GM21717 (cell line): ENCODE measurements around the gene ARL17B.
"Not testable (repeated sequence)": the region's sequence is repeated elsewhere in the genome, so short reads cannot be mapped to it uniquely, and the experiment has no call there.

Experiments used
- ATAC-seq: cut with Tn5 transposase; IDR thresholded peaks from one replicate; pipeline ENCODE4 v1.9.1; 2021; ENCODE audit warnings: mild to moderate bottlenecking, moderate library complexity; ENCODE audit not compliant: unreplicated experiment

Gene ARL17B

DNA sequence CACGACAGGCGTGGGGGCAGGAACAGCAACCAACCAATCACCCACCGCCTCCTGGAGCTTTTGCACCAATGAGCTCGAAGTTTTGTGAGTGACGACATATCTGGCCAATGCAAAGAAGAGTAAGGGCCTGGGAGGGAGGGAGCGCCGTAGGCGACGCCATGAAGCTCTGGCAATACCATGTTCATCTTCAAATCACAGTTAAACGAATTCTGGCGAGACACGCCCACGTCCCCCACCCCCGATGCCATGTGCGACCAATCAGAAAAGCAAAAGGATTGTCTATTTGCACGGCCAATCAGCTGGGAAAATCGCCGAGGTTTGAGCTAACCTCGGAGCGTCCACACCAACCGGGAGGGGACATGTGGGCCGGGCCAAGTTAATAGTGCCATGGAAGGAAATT lies at the start of gene ARL17B:
TSS of gene ARL17B (minus strand) at position 12 of the 400 bp plus-strand sequence. CDS start 3,369 bp downstream, outside the sequence.
- ATAC-seq: peak; percentile 84

DNA sequence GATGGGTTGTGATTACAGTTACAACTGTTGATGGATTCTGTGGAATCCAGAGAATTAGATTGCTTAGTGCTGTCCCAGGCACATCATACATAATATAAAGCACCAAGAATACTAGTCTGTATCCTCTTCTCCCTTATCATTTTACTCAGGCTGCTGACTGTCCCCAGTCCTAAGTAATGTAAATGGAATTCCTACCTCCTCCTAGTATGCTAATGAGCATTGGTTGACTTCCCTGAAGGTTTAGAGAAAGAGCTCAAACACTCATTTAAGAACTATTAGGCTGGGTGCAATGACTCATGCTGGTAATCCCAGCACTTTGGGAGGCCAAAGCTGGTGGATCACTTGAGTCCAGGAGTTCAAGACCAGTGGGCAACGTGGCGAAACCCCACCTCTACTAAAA lies 48.3 kb upstream of the ARL17B start:
- ATAC-seq: not testable (repeated sequence)

DNA sequence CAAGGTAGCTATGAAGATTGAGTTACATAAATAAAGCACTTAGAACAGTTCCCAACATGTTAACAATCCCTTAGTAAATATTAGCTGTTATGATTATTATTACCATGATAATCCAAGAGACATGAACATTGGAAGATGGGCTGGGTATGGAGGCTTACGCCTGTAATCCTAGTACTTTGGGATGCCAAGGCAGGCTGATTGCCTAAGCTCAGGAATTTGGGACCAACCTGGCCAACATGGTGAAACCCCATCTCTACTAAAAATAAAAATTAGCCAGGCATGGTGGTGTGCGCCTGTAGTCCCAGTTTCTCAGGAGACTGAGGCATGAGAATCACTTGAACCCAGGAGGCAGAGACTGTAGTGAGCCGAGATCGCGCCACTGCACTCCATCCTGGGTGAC lies 45.6 kb upstream of the ARL17B start:
- not testable (repeated sequence) for ATAC-seq

DNA sequence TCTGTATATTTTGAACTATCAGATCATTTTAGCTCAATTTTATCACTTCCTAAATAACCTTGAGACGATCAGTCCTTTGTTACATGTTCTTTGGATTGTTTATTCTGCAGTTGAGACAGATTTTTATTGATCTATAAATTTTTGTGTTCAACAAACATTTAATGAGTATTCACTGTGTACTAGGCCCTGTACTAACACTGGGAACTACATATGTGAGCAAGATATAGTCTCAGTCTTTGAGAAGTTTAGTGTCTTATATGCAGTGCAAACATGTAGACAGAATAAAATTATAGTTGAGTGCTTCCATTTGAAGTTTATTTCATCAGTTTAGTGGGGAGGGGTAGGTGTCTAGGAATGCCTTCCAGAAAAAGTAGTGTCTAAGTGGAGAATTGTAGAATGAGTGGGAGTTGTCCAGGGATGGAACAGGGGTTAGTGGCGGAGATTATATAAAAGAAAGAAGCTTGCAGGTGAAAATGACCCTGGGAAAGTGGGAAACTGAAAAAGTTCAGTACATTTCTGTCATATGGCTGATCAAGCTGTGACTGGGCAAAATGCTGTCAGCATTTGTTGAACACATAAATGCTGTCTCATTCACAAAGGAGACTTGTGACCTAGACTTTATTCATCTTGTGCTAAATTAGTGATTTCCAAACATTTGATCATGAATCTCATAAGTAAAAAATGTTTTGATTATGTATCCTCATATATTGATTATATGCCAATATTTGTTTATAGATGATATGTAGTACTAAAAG lies 39.6 kb upstream of the ARL17B start:
- not testable (repeated sequence) for ATAC-seq

DNA sequence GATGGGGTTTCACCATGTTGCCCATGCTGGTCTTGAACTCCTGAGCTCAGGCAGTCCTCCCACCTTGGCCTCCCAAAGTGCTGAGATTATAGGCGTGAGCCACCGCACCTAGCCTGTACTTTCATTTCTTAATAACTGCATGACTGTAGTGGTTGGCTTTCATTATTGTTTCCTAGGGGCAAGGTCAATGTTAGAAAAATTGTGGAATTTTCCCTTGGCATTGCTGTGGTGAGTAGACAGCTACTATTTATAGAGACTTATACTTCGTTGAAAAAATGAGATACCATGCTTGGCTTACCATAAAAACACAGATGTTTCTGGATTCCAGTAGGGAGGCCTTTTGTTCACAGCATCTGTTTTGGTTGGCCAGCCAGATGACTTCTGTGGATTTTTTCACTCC lies 39.0 kb upstream of the ARL17B start:
- not testable (repeated sequence) for ATAC-seq

DNA sequence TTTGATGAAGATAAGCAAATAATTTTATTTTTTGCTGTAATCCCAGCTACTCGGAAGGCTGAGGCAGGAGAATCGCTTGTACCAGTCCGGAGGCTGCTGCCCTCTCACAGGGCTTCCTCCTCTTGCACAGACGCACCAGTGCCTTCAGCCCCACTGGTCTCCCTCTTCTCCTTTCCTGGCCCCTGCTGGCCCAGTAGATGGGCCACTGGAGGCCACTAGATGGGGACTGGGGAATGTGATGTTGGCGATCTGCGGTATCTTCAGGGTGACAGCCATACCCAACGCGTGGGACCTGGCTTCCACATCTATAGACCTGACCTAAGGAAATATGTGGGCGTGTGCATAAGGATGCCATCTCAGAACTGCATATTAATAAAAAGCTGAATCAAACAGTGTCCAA lies 38.4 kb upstream of the ARL17B start:
- not testable (repeated sequence) for ATAC-seq

DNA sequence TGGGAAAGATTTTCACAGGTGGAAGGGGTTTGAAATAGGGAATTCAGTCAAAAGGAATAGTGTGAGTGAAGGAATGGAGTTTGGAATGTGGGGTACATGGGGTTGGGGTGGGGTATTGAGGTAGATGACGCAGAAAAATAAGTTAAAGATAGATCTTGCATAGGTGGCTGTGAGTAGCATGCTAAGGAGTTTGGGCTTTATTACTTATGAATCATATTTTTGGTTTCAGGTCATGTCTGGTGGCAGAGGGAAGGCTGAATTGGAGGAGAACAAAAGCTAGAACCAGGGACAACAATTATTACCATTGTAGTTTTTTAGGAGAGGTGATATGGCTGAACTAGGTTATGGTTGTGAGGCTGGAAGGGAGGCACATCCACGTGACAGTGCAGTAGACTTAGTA lies 34.7 kb upstream of the ARL17B start:
- not testable (repeated sequence) for ATAC-seq

DNA sequence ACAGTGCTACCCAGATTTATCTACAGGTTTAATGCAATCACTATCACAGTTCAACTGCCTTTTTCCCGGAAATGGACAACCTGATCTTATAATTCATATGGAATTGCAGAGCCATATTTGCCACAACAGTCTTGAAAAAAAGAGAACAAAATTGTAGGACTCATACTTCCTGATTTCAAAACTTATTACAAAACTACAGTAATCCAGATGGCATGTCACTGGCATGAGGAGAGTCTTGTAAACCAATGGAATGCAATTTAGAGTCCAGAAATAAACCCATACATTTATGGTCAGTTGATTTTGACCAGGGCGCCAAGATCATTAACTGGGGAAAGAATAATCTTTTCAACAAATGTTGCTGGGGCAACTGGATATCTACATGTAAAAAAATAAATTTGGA lies 32.1 kb upstream of the ARL17B start:
- ATAC-seq: not testable (repeated sequence)

DNA sequence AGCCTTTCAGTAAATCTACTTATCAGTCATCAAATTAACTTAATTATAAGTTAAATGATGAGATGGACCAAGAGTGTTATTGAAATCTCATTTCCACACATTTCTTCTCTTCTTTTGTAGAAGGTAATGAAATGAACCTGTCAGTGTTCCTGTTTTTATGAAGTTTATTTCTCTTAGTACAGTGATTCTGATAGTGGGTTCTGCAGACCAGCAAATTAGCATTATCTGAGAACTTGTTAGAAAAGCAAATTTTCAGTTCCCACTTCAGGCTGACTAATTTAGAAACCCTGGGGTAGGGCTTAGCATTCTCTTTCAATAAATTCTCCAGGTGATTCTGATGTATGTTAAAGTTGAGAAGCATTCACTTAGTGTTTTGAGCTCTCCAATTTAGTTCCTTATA lies 23.9 kb upstream of the ARL17B start:
- not testable (repeated sequence) for ATAC-seq

DNA sequence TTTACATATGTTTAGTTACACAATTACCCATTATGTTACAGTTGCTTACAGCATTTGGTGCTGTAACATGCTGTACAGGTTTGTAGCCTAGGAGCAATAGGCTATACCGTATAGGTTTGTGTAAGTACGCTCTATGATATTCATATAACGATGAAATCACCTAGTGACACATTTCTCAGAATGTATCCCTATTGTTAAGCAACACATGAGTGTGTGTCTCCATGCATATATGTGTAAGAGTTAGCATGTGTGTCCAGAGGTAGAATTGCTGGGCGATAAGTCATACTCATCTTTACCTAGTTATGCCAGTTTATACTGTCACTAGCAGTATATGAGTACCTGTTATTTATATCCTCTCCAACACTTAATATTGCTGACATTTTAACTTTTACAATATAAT lies 21.6 kb upstream of the ARL17B start:
- ATAC-seq: not testable (repeated sequence)

DNA sequence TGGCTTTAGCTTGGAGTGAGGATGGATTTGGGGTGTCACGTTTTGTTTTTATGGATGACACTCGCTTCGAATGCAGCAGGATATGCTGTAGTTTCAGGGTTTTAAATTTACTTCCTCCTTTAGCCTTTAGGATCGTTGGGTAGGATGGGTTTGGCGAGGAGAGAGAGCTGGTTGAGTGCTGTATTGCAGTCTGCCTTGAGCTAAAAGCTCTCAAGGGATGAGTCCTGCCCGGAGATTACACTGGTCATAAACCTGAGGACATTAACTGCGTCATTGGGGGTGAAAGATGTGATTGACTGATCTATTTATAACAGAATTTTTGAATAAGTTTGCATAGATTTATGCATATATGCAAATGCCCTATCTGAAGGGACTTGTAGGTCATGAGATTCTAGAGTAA lies 11.9 kb upstream of the ARL17B start:
- not testable (repeated sequence) for ATAC-seq

DNA sequence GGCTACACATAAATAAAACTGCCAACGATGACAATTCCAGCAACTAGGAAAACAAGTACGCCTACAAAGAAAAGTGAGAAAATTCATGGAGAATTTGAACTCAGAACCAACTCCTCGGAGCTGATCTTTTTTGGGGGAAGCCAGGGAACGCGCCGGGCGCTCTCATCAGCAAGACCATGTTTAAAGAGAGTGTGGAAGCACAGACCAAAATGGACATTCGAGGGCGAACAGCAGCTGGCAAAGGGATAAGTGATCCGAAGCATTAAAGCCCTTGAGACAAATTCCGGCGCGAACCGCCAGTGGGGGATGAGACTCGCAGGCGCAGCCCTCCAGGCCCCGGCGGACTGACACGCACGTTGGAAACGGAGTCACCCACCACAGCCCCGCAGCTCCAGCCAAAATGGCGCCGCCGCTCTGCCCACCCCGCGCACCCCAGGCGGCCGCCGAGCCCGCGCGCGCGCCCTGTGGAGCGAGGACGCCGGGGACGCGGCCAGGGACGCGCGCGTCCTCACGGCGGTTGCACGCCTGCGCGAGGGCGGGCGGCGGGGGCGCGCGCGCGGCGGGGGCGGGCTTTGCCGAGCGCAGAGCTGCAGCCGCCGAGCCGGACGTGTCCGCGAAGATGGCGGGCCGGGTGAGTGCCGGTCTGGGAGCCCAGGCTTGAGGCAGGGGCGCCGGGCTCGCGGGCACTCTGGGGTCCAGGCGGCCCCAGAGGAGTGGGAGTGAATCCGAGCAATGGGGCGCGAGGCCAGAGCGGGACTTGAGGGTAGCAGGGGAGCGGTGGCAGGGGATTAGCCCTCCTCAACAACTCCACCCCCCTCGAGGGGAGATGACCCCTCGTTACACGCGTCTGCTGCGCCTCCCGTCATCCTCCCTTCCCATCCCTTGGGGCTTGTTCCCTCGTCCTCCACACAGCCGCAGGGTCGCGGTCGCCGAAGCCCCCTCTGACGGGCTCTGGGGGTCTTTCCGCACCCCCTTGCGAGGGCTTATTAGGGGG lies 11.0 kb upstream of the ARL17B start:
- ATAC-seq: peak; percentile 47

DNA sequence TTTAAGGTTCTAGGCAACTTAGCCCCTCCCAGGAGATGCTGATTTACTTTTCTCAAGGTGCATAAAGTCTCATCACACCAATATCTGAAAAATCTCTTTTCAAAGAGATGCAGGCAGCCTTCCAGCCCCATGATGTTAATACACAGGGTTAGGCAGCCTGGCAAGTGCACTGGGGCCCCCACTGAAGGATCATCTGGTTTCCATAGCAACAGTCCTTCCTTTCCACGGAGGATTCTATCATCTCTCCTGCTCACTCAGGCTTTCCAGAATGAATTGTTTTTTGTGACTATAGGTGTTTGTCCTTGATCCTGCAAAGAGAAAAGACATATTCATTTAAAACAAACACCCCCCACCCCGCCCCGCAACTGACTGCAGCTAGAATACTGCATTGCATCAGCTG lies 6.0 kb upstream of the ARL17B start:
- ATAC-seq: not testable (repeated sequence)

DNA sequence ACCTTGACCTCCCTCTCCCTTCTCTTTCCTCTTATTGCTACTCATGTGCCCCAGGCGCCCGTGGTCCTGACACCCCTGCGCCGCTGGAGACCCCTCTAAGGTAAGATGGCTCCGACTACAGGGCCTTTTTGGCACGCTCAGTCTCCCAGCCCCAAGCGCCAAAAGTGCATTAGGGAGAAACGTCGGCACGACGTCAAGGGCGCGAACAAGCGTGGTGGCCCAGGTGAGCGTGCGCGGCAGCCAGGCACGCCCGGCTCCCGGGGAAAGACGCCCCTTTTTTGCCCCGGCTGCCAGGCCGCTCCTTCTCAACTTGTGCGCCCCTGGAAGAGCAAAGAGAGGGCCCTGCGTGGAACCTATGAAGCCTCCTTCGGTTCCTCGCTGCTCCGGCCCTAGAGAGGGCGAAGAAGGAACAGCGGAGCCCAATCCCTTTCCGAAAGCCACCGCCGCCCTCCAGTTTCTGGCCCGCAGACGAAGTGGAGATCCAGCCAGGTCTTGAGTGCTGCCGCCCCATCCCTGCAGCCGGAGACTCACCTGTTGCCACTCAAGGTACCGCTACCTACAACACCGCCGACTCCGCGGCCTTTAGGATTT lies 326 bp downstream of the ARL17B start:
- peak; percentile 35 for ATAC-seq

DNA sequence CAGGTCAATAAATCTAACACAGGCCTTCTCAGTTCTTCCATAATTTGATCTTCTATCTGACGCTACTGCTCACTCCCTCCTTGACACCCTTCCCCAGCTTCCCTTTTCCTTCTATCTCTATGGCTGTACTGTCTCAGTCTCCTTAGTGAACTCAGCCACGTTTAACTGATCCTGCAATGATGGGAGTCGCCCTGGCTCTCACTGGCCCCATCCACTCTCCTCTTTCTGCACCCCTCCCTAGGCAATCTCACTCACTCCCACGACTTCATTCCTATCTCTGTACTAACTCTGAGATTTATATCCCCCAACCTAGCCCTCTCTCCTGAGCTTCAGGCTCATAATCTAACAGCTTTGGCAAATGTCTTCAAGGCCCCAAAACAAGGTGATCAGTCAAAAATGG lies 7.7 kb downstream of the ARL17B start:
- ATAC-seq: not testable (repeated sequence)

DNA sequence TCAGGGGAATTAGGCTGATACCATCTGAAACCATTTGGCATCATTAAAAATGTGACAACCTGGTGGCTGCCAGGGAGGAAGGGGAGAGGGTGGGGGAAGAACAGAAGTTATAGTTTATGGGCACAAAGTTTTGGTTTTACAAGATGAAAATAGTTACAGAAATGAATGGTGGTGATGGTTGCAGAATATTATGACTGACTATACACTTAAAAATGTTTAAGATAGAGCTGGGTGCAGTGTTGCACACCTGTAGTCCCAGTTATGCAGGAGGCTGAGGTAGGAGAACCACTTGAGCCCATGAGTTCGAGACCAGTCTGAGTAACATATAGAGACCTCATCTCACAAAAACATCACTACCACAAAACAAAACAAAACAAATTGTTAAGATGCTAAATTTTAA lies 12.5 kb downstream of the ARL17B start:
- ATAC-seq: not testable (repeated sequence)

DNA sequence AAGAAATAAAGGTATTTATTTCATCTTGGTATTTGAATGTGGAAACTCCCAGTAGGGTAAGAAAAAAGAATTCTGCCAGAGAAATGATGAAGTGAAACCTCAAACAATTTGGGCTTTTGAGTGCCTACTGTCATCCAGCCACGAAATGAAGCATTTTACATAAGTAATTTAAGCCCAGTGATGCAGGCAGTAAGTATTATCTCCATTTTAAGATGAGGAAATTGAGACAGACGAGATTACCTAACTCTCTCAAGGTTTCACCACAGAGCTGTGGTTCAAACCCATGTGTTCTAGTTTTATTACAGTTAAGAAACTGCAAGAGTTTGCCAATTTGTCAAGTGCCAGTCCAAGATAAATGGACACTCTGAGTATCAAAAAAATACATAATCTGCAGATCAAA lies 13.2 kb downstream of the ARL17B start:
- not testable (repeated sequence) for ATAC-seq

DNA sequence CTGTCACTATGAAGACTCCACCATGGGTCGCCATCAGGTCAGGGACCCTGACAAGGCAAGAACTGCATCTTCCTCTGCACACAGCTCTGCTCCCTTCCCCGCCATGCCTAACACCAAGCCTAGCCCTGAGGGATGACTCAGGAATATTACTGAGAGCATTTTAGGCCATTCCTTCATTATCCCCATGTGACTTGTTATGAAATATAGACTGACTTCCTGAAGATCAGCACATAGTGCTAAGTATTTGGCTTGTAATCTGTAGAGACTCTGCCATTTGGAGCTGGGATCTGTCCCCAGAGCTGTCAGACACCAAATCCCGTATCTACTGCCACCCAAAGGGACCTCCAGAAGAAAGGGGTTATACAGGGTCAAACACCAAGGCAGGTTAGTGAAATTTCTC lies 19.4 kb downstream of the ARL17B start:
- ATAC-seq: not testable (repeated sequence)

DNA sequence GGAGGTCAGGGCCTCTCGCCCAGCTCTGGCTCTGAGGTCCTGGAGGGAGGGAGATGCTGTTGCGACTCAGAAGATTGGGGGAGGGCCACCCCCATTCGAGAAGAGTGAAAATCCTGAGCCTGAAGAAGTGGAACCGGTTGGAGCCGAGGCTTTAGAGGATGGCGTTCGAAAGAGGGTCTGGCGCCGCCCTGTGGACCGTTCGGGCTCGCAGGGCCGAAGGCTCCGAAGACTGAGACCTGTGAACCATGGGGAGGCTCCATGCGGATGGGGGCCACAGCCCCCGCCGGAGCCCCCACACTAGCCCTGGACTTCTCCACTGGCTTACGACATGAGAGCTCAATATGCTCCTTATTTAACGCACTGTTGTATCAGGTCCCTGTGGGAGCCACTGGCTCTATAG lies 20.3 kb downstream of the ARL17B start:
- ATAC-seq: not testable (repeated sequence)

DNA sequence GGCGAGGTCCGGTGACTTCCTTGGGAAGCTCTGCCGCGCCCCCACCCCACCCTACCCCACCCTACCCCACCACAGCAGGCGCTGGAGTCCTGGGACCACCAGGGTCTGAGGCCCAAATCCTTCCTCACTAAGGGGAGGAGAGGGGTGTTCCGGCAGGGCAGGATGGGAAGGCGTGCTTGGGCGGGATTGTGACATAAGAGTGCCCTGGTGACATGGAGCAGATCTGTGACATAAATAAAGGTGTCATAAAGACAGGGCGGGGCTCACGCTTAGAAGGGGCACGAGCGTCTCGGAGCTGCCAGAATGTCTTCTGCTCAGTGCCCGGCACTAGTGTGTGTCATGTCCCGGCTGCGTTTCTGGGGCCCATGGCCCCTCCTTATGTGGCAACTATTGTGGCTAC lies 66.7 kb downstream of the ARL17B start, which contains the start of gene LRRC37A:
TSS of gene LRRC37A (plus strand) at position 301 of the 400 bp plus-strand sequence. CDS start at position 304, 3 bp downstream.
- ATAC-seq: not testable (repeated sequence)

DNA sequence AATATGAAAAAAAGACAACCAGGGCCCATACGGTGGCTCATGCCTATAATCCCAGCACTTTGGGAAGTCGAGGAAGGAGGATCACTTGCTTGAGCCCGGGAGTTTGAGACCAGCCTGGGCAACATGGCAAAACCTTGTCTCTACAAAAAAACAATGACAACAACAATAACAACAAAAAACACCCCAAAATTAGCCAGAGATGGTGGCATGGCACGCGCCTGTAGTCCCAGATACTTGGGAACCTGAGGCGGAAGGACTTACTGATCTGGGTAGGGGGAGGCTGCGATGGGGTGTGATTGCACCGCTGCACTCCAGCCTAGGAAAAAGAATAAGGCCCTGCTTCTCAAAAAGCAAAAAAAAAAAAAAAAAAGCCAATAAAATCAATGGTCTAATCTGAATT lies 69.9 kb downstream of the ARL17B start:
- ATAC-seq: not testable (repeated sequence)
